ENCODE measurements around the gene ABHD17C.

DNA sequence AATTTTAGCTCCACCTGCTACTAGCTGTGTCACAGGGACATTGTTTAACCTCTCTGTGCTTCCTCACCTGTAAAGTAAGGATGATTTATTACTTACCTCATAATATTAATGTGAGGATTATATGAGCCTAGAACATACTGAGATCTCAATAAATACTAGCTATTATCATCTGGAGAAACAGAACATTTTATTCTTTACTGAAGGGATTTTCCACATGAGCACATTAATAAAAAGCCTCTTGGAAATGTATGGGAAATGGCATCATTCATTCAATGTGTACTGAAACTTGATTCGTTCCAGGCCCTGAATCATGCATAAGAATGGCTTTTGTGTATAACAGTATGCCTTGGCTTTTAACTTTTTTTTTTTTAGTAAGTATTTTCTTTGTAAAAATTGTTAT is 73.0 kb downstream of the ABHD17C start:
- TF ChIP-seq, protein P1, sequence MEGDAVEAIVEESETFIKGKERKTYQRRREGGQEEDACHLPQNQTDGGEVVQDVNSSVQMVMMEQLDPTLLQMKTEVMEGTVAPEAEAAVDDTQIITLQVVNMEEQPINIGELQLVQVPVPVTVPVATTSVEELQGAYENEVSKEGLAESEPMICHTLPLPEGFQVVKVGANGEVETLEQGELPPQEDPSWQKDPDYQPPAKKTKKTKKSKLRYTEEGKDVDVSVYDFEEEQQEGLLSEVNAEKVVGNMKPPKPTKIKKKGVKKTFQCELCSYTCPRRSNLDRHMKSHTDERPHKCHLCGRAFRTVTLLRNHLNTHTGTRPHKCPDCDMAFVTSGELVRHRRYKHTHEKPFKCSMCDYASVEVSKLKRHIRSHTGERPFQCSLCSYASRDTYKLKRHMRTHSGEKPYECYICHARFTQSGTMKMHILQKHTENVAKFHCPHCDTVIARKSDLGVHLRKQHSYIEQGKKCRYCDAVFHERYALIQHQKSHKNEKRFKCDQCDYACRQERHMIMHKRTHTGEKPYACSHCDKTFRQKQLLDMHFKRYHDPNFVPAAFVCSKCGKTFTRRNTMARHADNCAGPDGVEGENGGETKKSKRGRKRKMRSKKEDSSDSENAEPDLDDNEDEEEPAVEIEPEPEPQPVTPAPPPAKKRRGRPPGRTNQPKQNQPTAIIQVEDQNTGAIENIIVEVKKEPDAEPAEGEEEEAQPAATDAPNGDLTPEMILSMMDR (conservative IDR thresholded peaks at IDR 0.05; ENCODE audit: low read length): no peak
- no peak for TF ChIP-seq EZH2phosphoT487 (IDR thresholded peaks at IDR 0.05; ENCODE audit: borderline replicate concordance, low read depth, low read length)
